HG03139 (cell line): ENCODE results near the gene MARCHF4.
"Not testable (repeated sequence)": the region's sequence is repeated elsewhere in the genome, so short reads cannot be mapped to it uniquely, and the experiment has no call there.

ENCODE experiments used
- ATAC-seq: cut with Tn5 transposase; IDR thresholded peaks from one replicate; pipeline ENCODE4 v1.9.1; 2021; ENCODE audit not compliant: unreplicated experiment

Gene MARCHF4

DNA sequence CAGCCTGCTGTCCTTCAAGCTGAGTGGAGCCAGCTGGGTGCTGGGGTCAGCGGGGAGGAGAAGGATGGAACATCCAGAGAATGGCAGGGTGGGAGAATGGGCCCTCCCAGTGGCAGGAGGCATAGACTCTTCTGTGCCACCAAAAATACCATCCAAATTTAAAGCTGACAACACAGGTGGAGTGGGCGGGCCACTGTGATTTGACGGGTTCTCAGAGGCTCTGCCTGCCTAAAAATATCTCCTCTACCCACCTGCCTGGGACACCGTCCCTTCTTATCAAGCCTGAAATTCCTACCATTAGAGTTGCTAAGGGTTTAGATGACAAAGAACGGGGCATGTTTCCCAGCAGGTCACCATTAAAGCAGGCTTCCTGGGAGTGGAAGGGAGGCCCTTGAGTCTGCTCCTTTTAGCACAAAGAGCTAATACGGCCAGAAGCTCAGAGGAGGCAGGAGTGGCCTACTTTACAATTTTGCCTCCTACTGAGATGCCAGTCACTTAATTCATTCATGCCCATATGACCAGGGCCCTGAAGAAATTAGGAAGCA, 19.8 kb upstream of the MARCHF4 start:
- ATAC-seq: no peak

DNA sequence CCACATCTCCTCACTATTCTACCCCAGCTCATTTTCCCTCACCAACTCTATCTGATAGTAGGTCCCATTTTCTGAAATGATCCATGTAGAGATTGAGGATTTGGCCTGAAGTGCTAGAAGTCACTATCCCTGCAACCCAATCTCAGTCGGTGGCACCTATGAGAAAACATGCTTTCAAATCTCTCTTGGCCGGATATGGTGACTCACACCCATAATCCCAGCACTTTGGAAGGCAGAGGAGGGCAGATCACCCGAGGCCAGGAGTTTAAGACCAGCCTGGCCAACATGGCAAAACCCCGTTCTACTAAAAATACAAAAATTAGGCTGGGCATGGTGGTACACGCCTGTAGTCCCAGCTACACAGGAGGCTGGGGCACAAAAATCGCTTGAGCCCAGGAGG, 19.1 kb upstream of the MARCHF4 start:
- no peak for ATAC-seq

DNA sequence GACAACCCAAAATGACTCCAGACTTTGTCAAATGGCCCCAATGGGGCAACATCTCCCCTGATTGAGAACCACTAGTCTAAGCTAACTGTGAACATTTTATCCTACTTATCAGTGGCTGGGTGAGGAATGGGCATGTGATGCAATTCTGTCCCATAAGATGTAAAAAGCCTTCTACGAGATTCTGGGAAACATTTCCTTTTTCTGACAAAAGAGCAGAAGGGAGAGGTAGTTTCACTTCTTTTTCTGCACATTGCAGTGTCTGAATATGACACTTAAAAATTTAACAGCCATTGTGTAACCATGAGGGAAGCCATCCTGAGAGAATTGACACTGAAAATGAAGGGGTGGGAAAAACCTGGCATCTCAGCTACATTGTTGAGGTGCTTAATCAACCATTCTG, 17.3 kb upstream of the MARCHF4 start:
- no peak for ATAC-seq

DNA sequence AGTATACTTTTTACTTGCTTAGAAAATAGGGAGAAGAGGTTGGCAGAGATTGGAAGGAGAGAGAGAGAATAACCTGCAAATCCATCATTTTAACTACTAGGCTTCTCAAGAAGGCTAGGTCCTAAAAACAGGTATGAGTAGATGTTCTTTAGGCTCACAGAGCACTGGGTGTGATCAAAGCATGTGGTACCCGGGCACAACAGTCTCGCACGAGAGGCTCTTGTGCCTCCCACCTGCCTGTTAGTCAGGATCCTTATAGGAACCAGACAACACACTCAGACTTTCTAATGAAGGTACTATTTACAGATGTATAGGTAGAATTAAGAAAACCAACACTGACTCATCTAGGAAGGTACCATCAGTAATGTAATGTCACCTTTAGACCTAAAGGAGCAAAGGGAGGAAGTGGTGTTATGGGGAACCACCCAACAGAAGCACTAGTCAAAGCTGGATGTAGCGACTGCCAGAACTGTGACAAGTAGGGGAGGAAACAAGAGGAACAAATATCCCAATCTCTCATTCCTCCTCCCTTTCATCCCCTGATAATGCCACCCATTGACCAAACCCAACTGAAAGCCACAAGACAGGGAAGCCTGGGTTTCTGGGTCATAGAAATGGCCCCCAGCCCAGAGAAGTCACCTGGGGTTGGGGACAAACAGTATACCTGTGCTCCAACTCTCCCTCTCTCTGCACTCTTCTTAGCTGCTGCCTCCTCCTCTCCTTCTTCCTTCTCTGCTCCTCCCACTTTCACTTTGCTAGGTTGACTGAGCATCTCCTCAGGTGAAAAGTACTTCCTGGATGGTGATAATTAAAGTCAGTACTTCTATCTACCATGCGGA, 16.0 kb upstream of the MARCHF4 start:
- ATAC-seq: no peak

DNA sequence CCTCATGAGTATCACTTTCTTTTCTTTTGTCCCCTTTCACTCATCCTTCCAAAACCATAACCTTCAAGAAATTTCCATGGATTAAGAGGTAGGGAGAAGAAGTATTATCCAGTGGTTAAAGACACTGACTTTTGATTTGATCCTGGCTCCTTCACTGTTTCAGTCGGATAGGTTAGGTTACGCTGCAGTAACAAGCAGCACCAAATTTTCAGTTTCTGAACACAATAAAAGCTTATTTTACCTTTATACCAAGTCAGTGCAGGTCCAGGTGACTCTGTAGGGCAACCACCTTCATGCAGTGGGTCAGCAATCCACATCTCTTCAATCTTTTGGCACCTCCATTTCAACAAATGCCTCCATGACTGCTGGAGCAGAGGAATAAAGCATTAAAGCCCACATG, 15.0 kb upstream of the MARCHF4 start:
- ATAC-seq: no peak

DNA sequence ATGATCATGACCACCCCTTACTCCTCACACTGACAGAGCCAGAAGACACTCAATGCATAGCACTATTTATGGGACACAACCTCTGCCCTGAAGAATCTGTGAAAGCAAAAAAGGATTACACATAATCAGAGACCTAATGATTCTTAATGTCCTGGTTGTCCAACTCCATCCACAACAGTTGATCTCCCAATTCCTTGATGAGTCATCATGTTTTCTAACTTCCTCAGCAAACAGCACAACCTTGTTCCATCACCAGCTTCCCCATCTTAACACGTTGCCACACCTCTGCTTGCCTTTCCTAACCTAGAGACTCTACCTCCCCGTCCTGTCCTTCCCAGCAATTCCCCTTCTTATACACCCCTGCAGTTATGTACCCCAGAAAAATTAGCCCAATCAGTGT, 13.2 kb upstream of the MARCHF4 start:
- no peak for ATAC-seq

DNA sequence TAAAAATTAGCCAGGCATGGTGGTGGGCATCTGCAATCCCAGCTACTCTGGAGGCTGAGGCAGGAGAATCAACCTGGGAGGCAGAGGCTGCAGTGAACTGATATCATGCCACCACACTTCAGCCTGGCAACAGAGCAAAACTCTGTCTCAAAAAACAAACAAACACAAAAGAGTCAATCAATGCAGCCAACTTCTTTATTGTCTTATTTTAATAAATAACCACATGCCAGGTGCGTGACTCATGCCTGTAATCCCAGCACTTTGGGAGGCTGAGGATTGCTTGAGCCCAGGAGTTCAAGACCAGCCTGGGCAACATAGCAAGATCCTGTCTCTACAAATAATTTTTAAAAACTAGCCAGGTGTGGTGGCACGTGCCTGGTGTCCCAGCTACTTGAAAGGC, 12.1 kb upstream of the MARCHF4 start:
- not testable (repeated sequence) for ATAC-seq

DNA sequence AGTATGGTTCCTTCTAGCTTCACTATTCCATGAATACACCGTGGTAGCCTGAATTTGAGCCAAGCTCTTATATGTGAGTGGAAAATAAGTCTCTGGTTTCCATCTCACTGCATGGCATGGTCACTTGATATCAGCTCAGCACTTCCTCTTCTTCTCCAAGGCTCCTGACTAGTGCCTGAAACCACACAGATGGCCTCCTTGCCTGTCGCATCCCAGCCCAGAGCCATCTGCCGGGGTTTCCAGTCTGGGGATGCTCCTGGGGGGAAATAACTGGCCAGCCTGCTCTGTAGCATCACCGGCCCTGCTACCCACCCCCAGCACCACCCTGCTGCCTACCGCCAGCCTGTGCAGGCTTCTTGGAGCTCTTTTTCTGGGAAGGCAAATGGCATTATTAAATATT, 7.7 kb upstream of the MARCHF4 start:
- no peak for ATAC-seq

DNA sequence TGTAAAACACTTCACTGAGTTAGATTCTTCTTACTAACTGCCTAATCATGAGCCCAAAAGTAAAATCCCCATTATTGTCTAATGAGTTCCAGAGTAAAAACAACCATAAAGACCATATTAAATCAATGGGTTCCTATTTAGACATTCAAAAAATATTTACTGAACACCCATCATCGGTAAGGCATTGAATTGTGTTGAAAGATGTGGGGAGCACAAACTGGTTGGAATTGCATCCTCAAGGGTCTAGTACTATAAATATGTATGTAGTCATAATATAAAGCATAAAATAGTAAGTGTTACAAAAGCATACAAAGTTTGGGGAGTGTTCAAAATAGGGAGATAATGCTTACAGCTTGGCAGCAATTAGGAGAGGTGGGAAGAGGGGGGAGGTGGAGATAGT, 3.0 kb upstream of the MARCHF4 start:
- no peak for ATAC-seq

DNA sequence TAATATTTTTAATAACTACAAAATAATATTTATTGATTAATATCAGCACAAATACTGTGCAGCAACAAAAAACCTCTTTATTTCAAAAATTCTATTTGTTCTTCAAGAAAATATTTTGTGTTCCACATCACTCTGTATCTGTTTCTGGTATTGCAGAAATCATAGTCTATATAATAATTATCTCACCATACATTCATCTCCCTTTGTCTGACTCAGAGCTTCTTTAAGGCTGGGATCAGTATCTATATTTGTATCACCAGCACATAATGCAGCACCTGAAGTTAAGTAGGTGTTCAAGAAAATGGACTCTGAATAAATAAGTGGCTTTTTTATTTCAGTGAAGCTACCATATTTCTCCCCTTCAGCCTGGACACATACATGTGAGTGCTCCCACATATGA, 1.6 kb upstream of the MARCHF4 start:
- ATAC-seq: no peak

DNA sequence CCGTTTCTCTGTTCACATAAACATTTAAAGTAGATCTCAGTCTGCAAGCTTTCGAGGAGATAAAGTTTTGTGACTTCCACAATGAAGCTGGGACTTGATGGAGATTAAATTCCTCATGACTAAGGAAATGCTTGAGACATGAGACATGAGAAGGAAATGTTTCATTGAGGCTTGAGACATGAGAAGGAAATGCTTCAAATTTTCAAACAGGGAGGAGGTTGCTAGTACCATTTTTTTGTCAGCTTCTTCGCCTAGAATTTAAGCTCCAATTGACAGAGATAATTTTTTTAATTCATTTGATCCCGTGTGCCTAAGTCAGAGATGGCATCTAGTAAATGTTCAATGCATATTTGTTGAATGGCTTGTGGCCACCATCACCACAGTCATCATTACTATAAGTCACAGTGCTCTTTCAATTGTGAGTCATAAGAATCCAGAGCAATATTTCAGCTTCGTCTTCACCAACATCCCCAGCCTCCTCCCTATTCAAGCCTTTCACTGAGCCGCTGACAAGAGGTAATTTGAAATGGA, 543 bp upstream of the MARCHF4 start:
- no peak for ATAC-seq

DNA sequence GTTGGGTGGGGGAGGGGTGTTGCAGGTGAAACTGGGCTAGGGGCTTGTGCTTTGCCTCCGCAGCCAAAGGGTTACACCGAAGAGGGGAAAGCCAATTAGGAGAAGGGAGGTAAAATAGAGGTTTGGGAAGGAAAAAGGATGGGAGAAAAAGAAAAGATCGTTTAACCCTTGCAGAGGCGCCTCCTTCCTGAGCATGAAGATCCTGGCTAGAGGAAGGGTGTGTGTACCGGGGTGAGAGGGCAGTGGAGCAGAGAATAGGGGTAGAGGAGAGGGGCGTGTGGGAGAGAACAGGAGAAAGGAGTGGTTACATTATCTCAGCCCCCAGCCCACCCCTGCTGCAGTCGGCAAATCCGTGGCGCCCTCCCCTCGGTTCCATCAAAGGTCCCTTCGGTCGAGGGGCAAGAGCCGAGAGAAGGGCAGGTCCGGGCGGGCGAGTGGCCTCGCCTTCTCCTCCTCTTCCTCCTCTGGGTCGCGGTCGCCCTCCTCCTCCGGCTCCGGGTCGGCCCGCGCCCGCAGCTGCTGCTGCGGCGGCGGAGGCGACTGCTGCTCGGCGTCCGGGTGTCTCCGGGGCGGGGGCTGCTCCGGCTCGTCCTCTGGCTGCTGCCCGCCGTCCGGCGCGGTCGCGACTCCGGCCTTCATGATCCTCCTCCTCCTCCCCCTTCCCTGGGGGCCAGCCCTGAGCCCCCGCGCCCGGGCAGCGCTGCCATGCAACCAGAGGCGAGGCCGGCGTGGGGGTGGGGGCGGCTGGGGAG, 1.1 kb downstream of the MARCHF4 start:
- no peak for ATAC-seq

DNA sequence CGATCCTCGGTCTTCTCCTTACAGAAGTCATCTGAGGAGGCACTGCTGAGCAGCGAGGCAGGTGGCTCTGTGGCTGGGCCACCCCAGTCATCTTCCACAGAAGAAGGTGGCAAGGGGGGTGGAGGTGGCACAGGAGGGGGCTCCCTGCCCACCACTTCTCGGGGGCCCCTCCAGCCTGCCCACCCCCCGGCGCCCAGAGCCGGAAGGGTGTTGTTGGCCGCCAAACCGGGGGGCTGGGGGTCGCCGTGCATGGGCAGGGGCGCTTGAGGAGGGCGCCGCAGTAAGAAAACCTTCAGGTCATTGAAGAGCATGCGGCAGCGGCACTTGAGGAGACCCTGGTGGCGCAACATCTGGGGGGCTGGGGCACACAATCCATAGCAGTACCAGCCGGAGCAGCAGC, 2.5 kb downstream of the MARCHF4 start:
- no peak for ATAC-seq

DNA sequence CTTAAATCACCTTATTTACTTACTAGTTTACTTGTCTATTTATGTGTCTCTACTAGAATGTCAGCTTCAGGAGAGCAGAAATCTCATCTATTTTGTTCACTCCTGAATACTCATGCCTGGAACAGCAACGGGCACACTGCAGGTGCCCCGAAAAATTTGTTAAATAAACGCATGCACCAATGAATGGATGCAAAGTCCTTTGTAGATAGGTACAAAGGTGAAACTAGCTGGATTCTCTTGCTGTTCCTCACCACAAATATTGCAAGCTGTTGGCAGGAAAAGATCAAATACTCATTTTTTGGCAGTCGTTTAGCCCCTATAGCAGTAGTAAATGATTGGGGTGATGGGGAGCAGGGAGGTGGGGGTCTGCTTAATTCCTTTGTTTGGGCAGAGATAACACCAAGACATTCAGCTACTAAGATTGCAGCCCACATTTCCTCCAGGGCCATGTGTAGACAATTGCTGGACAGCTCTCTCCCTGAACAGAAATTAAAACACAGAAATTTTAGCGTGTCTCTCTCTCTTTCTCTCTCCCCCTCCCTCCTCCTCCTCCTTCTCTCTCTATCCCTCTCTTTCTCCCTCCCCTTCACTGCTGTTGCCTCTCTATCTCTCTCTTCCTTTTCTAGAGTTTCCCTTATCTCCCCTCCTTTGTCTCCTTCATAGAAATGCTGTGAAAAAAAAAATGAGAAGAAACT, 5.4 kb downstream of the MARCHF4 start:
- no peak for ATAC-seq

DNA sequence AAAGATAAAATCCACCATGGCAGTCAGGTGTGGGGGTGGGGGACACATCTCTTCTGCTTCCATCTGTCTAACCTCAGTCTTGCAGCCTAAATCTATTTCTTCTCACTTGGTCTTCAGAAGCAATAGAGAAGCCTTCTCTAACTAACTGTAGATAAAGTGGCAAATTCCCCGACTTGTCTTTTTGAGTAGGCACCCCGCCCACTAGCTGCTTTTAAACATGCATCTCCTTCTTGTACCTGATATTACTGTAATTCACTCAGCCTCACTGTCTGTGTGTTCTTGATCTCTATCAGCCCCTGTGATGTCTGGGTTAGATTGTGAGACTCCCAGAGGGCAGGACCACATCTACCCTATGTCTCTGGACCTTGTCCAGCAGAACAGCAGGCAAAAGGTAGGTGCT, 6.8 kb downstream of the MARCHF4 start:
- ATAC-seq: no peak

DNA sequence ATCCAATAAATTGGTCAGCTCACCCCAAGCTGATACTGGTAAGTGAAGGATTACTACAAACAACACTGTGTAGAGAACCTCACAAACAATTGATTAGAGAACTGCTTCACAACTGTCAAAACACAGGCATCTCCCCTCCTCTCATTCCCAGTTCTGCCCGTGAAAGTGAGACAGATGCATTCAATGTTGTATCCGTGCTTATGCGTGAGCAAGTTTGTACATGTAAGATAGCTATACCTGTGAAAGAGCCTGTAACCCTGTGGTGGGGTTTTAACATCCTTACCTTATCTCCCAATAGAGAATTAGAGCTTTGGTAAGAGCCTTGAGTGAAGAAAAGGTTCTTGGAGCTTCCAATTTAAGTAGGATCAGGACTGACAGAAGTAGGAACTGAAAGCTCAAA, 9.1 kb downstream of the MARCHF4 start:
- no peak for ATAC-seq

DNA sequence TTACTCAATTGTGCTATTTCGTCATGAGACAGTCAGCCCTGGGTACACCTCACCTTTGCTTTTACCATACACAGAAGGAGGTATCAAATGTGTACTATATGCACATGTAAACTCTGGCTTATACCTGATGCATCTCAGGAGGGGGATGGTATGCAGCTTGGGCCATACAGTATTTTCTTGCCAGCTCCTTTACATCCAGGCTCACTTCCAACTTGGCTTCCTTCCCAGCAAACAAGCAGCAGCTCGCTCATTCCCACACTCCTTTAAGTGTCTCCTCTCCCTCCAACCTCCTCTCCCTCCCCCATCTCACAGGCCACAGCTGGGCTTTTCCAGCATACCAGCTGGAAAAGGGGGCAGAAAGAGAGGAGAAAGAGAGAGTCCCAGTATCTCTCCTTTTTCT, 9.6 kb downstream of the MARCHF4 start:
- no peak for ATAC-seq

DNA sequence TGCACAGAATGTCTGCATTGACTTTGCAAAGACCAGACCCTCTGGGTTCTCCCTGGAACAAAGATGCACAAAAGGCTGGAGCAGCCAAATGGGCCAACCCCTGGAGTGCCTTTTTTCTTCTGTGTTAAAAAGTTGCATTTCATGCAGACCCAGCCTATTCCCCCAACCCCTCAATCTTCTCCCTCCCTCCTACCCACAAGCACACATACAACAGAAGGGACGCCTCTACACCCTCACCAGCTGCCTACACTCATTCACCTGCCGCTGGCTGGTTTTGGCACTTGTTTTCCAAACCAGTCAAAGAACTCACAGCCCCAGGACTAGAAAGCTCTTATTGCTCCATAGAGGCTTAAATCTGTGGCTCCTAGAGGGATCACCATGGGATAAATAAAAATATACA, 16.6 kb downstream of the MARCHF4 start:
- ATAC-seq: no peak

DNA sequence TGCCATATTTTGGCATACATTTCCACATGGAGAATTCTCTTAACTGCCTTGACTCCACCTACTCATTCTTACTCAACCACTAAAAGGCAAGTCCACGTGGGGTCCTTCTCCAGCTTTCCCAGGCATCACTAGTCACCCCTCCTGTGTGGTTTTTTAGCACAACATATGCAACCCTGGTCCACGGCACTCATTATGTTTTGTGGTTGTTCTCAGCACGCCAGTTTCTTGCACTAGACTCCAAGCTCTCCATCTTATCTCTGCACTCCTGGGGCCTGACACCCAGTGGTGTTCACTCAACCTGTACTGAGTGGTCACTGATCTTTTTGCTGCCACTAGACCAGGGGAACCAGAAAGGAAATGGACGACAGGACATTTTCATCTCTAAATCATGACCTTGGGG, 18.0 kb downstream of the MARCHF4 start:
- no peak for ATAC-seq

DNA sequence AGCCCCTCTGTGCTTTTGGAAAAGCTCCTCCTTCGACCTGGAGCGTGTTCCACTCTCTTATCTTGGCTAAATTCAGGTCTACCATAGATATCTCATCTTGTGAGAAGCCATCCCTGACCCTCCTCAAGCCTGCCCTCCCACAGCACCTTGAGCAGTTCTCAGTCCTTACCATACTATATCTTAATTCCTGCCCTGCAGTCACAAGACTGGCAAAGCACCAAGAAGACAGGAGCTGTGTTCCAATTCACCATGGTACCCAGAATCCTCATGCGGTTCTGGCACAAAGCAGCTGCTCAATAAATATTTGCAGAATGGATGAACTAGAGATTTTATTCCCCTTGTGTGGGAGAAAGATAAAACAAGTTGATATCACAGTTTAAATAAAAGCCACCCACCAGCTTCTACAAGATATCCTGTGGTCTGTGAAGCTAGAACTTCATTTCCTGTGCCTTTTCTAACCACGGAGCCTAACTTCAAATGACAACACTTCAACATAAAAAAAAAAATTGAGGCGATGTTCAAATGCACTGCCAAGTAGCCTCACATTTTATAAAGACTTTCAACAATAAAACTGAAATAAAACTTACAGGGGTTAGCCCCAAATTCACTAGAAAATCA, 19.5 kb downstream of the MARCHF4 start:
- no peak for ATAC-seq
